ENCODE measurements around the gene SLC38A4.

- TF ChIP-seq CTCF (conservative IDR thresholded peaks at IDR 0.05; ENCODE audit: low read depth in 2 of 2) (no peak), POLR2AphosphoS5 (IDR thresholded peaks at IDR 0.05; ENCODE audit: low read depth) (no peak), EZH2 (IDR thresholded peaks at IDR 0.05; ENCODE audit: low read depth, unreplicated experiment) (no peak)
Measured at GRCh38 chr12:46754550-46754949, 71.2 kb downstream of the SLC38A4 start.
